ENCODE measurements around the gene AGAP3.

Gene AGAP3

DNA sequence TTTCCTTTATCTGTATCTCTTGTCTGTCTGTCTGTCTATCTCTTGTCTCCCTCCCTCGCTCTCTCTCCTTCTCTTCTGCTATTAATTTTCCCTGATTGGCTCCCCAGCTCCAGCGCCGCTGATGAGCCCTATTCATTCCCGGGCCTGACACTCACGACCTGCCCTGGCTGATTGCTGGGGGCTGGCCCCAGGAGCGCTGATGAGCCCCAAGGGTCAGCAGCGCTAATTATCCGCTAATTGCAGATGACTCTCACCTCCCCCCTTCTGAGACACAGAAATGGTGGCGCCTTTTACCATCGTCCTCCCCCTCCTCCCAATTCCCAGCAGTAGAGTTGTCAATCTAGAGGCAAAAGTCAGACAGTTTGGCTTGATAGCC is 82.5 kb downstream of the AGAP3 start:
- no peak for DNase-seq

DNA sequence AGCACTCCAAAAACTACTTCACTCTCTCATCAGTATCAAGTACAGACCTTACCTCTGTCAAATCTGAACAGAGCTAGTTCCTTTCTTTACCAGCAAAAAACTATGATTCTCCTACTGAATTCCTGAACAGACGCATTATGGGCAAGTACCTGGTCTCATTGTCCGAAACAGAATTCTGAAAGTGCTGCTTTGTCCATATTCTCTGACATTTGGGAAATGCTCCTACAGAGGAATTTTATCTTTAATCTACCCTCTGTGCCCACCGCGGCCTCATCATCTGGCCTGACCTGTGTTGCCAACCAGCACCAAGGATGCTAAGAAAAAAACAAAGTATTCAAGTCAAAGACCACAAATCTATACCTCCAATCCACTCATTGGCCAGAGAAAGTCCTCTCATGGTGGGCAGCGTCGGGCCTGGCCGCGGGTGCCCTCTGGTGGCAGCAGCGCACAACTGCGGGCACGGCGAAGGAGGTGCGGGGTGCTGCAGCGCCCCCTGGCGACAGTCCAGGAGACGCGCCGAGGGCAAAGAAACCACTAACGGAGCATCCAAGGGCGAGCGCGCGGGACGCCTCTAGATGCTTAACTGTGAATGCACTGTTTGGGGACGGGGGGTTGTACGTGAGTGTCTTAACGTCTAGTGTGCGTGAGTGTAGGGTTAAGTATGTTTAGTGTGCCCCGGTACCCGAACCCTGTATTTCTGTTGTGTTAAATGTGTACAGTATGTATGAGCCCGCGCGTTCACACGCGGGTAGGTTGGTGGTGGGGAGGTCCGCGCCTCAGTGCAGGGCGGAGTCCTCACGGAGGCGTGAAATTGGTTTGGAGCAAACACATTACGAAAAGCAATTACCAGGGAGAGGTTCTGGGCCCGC is 86.2 kb downstream of the AGAP3 start:
- peak; percentile 76 for DNase-seq

- DNase-seq, result no peak
These were observed 87.3 kb downstream of the AGAP3 start for GRCh38 chr7:151173386-151174245.

DNA sequence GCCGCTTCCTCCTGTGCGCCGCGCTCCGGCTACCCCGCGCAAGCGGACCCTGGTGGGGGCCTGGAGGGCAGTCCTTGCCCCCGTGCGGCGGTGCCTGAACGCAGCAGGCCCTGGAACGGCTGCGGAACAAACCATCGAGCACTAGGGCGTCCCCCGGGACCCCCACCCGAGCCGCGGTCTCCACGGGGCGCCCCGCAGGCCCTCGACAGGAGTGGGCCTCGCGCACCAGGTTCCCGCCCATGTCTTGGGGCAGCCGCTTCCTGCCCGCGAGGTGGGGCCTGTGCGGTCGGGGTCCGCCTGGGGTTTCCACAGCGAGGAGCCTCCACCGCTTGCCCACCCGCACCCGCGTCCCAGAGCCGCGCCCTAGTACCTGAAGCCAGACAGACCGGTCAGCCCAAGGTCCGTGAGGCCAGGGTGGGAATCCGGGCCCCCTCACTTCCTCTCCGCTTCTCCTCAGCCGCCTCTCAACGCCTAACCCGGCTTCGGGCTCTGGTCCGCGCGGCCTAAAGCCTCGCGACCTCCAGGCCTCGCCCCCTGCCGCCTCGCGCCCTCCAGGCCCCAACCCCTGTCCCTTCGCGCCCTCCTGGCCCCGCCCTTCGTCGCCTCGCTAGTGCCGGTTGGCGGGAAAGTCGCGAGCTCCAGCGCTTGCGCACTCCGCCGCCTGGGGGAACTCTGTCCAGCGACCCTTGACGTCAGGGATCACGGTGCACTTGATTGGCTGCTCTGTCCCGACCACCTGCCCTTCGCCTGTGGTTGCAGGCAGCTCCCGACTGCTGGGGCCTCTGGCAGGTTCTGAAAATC is 88.2 kb downstream of the AGAP3 start:
- DNase-seq, result peak; percentile 35

DNA sequence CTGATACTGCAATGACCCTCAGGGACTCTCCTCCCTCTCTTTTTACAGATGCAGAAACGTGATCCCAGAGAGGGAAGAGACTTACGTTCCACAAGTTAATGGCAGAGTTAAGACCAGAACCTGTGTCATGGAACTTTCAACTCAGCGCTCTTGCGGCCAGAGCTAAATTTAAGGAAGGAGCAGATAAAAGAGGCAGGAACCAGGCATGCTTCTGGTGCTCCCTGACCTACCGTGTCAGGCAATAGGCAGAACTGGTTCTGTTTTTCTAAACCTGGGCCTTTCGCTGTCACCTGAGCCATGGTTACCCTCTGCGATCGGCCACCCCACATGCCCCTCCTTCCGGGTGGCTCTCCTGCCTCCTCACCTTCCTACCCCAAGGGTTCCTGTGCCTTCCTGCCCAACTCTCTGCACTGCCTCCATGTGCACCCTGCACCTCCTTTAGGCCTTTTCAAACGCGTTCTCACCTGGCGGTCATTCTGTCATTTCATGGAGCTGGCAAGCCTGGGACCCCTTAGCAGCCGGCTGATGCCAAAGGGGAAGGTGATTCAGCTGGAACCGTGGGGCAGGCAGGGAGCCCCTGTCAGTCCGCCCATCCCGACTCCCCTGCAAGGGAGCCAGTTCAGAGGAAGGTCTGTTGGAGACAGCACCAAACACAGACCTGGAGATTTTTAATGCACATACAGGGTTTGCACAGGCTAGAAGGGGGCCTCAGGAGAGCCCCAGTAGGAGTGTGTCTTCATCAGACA is 88.9 kb downstream of the AGAP3 start:
- no peak for DNase-seq

- DNase-seq, result no peak
These were observed 89.6 kb downstream of the AGAP3 start for GRCh38 chr7:151175793-151176311.

- no peak for DNase-seq
These were observed 90.1 kb downstream of the AGAP3 start for GRCh38 chr7:151176401-151176800.

DNA sequence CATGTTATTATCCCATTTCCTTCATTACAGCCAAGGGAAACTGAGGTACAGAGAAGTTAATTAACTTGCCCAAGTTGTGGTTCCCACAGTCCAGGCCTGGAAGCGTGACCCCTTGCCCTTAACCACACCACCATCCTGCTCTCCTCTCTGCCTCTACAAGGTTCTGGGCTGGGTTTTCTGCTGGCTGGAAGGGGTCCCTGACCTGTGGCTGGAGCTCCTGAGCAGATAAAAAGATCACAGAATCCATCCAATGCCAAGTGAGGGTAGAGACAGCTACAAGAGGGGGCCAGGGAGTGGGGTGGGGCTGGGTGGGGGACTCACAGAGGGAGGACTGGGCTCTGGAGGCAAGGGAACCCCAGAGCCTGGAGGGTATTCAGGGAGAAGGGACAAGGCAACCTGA is 91.0 kb downstream of the AGAP3 start:
- no peak for DNase-seq

GRCh38 chr7:151178236-151178635 is 92.0 kb downstream of the AGAP3 start:
- no peak for DNase-seq

- no peak for DNase-seq
These were observed 92.6 kb downstream of the AGAP3 start for GRCh38 chr7:151178831-151179230.

DNA sequence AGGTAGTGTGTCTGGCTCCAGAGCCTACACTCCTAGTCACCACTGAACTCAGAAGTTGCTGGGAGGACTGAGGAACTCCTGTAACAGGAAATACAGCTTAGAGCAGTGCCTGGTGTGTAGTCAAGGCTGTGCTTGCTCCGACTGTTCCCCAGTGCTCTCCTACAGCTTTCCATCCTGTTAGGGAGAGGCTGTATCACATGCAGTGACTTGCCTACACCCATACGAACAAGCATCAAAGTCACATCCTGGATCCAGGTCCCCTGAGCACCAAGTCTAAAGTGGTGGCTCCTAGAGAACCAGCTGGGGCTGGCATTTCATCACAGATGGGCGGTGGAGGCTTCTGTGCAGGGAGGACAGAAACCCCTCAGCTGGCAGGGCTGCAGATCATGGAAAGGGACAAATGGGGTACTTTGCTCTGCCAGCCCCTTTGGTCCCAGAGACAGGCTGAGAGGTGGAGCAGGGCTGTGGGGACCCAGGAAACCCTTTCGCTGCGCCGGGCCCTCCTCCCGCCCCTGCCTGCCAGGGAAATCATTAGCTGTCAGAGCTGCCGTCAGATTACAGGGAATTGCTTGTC is 93.1 kb downstream of the AGAP3 start:
- no peak for DNase-seq

GRCh38 chr7:151179946-151180345 is 93.7 kb downstream of the AGAP3 start:
- no peak for DNase-seq

- no peak for DNase-seq
These were observed 94.7 kb downstream of the AGAP3 start for GRCh38 chr7:151181011-151181431.

- no peak for DNase-seq
These were observed 99.7 kb downstream of the AGAP3 start for GRCh38 chr7:151185762-151186639.

- no peak for DNase-seq
These were observed 100.5 kb downstream of the AGAP3 start, which contains the start of gene ASB10 for GRCh38 chr7:151186640-151187408. ASB10 (minus strand) TSS chr7:151187250; CDS start chr7:151187130, 120 bp downstream.

DNA sequence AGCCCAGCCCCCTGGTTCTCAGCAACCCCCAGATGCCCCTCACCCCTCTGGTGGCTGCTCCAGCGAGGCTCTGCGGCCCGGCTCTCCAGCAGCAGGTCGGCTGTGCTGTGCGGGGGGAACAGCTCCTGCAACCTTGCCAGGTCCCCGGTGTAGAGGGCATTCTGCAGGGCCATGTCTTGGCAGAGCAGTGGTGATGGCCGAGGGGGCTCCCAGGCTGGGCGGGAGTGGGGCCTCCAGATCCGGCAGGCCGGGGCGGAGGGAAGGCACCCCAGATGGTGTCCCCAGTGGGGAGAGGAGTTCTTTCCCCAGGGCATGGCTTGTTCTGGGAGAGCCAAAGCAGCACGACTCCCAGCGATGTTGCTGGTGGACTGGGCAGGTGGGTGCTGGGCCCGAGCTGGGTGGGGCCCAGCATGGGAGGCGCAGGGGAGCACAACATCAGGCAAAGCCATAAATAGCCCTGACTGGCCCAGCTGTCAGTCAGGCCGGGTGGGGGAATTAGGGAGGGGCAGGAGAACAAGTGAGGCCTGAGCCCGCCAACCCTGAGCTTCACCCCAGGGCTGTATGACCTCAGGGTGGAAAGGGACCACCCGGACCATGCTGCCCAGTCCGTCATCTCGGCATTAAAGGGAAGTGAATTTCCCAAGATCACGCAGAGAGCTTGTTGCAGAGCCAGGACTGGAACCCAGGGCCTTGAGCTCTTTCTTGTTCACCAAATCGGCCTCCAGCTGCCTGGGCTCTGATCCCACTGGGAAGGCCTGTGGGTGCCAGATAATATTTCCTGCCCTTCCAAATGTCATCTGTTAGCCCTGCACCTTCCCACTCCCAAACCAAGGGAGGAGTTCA is 101.4 kb downstream of the AGAP3 start:
- DNase-seq, result no peak

- DNase-seq, result no peak
These were observed 101.9 kb downstream of the AGAP3 start for GRCh38 chr7:151188252-151188542.

- no peak for DNase-seq
These were observed 102.8 kb downstream of the AGAP3 start for GRCh38 chr7:151189038-151189437.

GRCh38 chr7:151191544-151191943 is 105.3 kb downstream of the AGAP3 start:
- DNase-seq, result no peak
